ENCODE data around the gene ITGB1.

GRCh38 chr10:32893916-32894664 is 63.9 kb downstream of the ITGB1 start:
- TF ChIP-seq ATF2 (IDR thresholded peaks at IDR 0.05; ENCODE audit: low read length), result no peak
- TF ChIP-seq HCFC1 (IDR thresholded peaks at IDR 0.05; ENCODE audit: low read length), result no peak
- no peak for TF ChIP-seq BRCA1 (IDR thresholded peaks at IDR 0.05; ENCODE audit: low read depth, low read length)
- no peak for TF ChIP-seq ZNF217 (IDR thresholded peaks at IDR 0.05)
- no peak for TF ChIP-seq USF2 (IDR thresholded peaks at IDR 0.05; ENCODE audit: borderline replicate concordance, low read depth, low read length)
- TF ChIP-seq, protein P1, sequence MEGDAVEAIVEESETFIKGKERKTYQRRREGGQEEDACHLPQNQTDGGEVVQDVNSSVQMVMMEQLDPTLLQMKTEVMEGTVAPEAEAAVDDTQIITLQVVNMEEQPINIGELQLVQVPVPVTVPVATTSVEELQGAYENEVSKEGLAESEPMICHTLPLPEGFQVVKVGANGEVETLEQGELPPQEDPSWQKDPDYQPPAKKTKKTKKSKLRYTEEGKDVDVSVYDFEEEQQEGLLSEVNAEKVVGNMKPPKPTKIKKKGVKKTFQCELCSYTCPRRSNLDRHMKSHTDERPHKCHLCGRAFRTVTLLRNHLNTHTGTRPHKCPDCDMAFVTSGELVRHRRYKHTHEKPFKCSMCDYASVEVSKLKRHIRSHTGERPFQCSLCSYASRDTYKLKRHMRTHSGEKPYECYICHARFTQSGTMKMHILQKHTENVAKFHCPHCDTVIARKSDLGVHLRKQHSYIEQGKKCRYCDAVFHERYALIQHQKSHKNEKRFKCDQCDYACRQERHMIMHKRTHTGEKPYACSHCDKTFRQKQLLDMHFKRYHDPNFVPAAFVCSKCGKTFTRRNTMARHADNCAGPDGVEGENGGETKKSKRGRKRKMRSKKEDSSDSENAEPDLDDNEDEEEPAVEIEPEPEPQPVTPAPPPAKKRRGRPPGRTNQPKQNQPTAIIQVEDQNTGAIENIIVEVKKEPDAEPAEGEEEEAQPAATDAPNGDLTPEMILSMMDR (IDR thresholded peaks at IDR 0.05 in 2 of 3, conservative IDR thresholded peaks at IDR 0.05 in 1 of 3; ENCODE audit: control insufficient read depth in 2 of 3, extremely low read depth in 1 of 3, insufficient read depth in 1 of 3, low read depth in 3 of 3, low read length in 3 of 3), result no peak
- TF ChIP-seq, protein P2, sequence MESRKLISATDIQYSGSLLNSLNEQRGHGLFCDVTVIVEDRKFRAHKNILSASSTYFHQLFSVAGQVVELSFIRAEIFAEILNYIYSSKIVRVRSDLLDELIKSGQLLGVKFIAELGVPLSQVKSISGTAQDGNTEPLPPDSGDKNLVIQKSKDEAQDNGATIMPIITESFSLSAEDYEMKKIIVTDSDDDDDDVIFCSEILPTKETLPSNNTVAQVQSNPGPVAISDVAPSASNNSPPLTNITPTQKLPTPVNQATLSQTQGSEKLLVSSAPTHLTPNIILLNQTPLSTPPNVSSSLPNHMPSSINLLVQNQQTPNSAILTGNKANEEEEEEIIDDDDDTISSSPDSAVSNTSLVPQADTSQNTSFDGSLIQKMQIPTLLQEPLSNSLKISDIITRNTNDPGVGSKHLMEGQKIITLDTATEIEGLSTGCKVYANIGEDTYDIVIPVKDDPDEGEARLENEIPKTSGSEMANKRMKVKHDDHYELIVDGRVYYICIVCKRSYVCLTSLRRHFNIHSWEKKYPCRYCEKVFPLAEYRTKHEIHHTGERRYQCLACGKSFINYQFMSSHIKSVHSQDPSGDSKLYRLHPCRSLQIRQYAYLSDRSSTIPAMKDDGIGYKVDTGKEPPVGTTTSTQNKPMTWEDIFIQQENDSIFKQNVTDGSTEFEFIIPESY (IDR thresholded peaks at IDR 0.05), result no peak
- no peak for TF ChIP-seq SREBF2 (IDR thresholded peaks at IDR 0.05; ENCODE audit: low read length)
- no peak for TF ChIP-seq ZNF207 (IDR thresholded peaks at IDR 0.05; ENCODE audit: borderline replicate concordance)
- TF ChIP-seq REST (IDR thresholded peaks at IDR 0.05; ENCODE audit: low read depth, low read length), result no peak
- TF ChIP-seq MAX (IDR thresholded peaks at IDR 0.05; ENCODE audit: low read depth, low read length), result no peak
- TF ChIP-seq PKNOX1 (IDR thresholded peaks at IDR 0.05), result no peak
- no peak for TF ChIP-seq CHD4 (IDR thresholded peaks at IDR 0.05)
- TF ChIP-seq NFYB (IDR thresholded peaks at IDR 0.05; ENCODE audit: insufficient read depth, low read depth, low read length), result no peak
